ENCODE data around the gene ZNF512.

ZNF512 gene, protein sequence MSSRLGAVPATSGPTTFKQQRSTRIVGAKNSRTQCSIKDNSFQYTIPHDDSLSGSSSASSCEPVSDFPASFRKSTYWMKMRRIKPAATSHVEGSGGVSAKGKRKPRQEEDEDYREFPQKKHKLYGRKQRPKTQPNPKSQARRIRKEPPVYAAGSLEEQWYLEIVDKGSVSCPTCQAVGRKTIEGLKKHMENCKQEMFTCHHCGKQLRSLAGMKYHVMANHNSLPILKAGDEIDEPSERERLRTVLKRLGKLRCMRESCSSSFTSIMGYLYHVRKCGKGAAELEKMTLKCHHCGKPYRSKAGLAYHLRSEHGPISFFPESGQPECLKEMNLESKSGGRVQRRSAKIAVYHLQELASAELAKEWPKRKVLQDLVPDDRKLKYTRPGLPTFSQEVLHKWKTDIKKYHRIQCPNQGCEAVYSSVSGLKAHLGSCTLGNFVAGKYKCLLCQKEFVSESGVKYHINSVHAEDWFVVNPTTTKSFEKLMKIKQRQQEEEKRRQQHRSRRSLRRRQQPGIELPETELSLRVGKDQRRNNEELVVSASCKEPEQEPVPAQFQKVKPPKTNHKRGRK

DNA sequence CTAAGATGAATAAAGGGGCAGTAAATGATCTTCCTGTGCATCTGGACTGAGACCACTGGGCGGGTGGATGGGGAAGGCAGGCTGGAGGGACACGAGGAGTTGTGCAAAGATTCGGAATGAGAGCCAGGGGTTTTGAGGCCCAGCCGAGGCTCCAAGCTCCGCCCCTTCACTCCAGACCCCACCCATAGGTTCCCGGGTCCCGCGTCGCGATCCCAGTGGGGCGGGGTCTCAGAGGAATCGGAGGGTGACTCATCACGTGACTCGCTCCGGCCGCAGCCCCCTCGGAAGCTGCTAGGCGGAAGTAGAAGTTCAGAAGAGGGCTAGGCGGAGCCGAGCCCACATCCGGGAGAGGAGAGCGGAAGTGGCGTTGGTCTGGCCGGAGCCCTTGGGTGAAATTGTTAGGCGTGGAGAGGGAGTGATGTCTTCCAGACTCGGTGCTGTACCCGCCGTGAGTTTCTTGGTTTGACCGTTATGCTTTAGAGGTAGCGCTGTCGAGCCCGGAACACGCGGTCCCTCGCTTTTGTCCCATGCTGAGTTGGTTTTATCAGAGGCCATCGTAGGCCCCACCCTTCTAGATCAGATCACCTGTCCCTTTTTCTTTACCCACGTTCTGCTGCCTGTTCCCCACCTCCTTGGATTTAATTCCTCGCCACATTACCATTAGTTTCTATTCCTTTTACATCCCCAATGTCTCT lies at the start of gene ZNF512:
TSS of gene ZNF512 (plus strand) at position 348 of the 695 bp plus-strand sequence. CDS start at position 419, 71 bp downstream.
- TF ChIP-seq, protein P1, sequence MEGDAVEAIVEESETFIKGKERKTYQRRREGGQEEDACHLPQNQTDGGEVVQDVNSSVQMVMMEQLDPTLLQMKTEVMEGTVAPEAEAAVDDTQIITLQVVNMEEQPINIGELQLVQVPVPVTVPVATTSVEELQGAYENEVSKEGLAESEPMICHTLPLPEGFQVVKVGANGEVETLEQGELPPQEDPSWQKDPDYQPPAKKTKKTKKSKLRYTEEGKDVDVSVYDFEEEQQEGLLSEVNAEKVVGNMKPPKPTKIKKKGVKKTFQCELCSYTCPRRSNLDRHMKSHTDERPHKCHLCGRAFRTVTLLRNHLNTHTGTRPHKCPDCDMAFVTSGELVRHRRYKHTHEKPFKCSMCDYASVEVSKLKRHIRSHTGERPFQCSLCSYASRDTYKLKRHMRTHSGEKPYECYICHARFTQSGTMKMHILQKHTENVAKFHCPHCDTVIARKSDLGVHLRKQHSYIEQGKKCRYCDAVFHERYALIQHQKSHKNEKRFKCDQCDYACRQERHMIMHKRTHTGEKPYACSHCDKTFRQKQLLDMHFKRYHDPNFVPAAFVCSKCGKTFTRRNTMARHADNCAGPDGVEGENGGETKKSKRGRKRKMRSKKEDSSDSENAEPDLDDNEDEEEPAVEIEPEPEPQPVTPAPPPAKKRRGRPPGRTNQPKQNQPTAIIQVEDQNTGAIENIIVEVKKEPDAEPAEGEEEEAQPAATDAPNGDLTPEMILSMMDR (IDR thresholded peaks at IDR 0.05): no peak

DNA sequence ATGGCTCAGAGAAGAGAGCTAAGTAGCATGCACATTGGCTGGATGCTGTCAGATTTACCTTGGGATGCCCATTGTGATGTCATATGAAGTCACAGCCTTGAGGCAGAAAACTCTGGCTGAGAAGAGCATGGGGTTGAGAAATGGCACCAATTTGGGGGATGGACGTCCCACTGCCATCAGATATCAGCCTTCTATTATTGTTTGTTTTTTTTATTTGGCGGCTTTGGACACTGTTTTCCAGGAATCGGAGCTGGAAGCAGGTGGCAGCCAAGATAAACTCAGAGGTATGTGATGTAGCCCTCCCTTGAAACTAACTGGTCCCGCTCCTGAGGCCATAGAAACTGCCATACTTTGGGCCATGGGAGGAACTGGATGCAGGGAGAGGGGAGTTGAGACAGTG lies 45.6 kb upstream of the ZNF512 start:
- TF ChIP-seq, protein P1 (IDR thresholded peaks at IDR 0.05): no peak

DNA sequence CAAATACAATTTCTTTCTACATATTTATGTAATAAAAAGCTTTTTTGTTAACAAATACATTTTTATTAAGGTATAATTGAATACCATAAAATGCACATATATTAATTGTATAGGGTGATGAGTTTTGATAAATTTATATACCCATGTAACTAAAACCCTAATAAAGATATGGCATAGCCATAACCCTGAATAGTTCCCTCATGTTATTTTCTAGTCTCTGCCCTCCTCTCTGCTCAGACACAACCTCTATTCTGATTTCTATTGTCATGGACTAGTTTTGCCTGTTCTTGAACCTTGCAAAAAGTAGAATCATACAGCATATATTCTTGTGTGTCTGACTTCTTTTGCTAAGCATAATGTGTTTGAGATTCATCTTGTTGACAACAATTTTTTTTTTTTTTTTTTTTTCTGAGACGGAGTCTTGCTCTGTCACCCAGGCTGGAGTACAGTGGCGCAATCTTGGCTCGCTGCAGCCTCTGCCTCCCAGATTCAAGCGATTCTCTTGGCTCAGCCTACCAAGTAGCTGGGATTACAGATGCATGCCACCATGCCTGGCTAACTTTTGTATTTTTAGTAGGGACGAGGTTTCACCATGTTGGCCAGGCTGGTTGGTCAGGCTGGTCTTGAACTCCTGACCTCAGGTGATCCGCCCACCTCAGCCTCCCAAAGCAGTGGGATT lies 38.6 kb upstream of the ZNF512 start:
- TF ChIP-seq, protein P1 (IDR thresholded peaks at IDR 0.05): no peak

DNA sequence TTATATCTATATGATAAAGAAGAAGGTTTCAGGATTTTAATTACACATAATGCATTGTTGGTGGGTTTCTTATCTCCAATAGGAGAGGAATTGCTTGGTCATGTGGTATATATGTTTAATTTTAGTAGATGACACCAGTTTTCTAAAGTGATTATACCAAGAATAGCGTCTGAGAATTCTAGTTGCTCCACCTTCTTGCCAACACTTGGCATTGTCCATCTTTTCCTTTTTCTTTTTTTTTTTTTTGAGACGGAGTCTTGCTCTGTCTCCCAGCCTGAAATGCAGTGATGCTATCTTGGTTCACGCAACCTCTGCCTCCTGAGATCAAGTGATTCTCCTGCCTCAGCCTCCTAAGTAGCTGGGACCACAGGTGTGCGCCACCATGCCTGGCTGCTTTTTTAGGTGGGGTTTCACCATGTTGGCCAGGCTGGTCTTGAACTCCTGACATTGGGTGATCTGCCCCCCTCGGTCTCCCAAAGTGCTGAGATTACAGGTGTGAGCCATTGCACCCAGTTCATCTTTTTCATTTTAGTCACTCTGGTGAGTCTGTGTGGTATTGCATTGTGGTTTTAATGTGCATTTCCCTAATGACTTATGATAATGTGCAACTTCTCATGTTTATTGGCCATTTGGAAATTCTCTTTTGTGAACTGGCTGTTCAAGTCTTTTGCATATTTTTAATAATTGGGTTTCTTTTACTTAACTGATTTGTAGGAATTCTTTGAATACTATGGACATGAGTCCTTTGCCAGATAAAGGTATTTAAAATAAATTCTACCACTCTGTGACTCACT lies 37.3 kb upstream of the ZNF512 start:
- TF ChIP-seq, protein P1 (IDR thresholded peaks at IDR 0.05): no peak

DNA sequence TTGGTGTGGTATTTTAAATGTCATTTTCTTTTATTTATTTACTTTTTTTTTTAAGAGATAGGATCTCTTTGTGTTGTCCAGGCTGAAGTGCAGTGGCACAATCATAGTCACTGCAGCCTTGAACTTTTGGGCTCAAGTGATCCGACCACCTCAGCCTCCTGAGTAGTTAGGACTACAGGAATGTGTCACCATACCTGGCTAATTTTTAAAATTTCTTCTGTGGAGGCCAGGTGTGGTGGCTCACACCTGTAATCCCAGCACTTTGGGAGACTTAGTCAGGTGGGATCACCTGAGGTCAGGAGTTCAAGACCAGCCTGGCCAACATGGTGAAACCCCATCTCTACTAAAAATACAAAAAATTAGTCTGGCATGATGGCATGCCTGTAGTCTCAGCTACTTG lies 33.5 kb upstream of the ZNF512 start:
- TF ChIP-seq, protein P1 (IDR thresholded peaks at IDR 0.05): no peak

DNA sequence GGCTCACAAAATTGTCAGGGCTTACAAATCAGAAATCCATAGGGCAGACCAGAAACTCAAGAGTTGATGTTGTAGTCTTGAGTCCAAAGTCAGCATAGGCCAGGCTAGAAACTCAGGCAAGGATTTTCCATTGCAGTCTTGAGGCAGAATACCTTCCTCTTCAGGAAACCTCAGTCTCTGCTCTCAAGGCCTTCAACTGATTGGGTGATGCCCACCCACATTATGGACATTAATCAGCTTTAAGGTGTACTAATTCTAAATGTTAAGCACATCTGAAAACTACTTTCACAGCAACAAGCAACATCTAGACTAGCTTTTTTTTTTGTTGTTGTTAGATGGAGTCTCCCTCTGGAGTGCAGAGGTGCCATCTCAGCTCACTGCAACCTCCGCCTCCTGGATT lies 31.3 kb upstream of the ZNF512 start:
- TF ChIP-seq, protein P1 (IDR thresholded peaks at IDR 0.05): no peak

DNA sequence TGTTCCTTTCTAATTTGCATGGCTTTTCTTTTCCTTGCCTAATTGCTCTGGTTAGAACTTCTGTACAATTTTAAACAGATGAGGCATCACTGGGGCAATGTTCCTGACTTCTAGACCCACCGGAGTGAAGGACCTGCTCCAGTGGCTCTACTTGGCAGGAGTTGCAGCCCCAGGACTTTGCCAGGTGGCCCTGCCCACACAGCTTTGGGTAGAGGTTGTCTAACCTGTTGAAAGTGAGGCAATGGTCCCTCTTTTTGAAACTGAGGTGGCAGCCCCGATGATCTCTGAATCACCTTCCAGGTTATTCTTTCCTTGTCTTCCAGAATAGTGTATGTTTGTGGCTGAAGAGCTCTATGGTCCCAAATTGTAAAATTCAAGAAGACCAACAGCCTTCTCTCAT lies 29.9 kb upstream of the ZNF512 start:
- TF ChIP-seq, protein P1 (IDR thresholded peaks at IDR 0.05): no peak

Measured in LNCAP (cell line).